HL-60 (cell line): ENCODE results near the gene ZFTA.

ENCODE experiments used
- GABPA ChIP-seq: IDR thresholded peaks from 2 replicates; pipeline ENCODE4 v1.6.1; 2012; ENCODE audit warnings: low read depth
- POLR2AphosphoS5 ChIP-seq: IDR thresholded peaks from 2 replicates; pipeline ENCODE4 v1.6.1; 2012; ENCODE audit warnings: low read depth
- REST ChIP-seq: IDR thresholded peaks from 2 replicates; pipeline ENCODE4 v1.6.1; 2012; ENCODE audit warnings: low read depth; ENCODE audit not compliant: insufficient replicate concordance
- SPI1 ChIP-seq: IDR thresholded peaks from 2 replicates; pipeline ENCODE4 v1.6.1; 2012; ENCODE audit warnings: low read depth, mild to moderate bottlenecking, borderline replicate concordance
- TF ChIP-seq, protein P1 (sequence below): IDR thresholded peaks from one replicate; pipeline ENCODE4 v1.5.1; 2011; ENCODE audit warnings: low read length, control low read depth, inconsistent platforms; ENCODE audit not compliant: insufficient read depth

DNA sequence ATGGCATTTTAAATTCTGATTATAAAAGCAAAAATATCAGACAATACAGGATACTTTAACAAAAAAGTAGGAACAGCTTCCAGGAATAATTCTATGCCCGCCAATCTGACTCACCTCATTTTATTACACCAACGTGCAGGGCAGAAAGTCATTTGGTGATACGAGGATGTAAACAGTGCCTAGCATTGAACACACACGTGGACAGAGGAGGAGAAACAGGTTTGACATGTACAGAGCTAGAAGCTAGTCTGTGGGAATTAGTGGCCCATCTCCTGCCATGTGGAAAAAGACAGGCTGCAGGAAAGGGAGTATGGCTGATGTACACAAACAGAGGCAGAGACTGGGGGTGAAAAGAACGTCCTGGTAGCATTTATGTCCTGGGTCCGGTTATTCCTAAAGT lies 35.7 kb upstream of the ZFTA start:
- TF ChIP-seq, protein P1, sequence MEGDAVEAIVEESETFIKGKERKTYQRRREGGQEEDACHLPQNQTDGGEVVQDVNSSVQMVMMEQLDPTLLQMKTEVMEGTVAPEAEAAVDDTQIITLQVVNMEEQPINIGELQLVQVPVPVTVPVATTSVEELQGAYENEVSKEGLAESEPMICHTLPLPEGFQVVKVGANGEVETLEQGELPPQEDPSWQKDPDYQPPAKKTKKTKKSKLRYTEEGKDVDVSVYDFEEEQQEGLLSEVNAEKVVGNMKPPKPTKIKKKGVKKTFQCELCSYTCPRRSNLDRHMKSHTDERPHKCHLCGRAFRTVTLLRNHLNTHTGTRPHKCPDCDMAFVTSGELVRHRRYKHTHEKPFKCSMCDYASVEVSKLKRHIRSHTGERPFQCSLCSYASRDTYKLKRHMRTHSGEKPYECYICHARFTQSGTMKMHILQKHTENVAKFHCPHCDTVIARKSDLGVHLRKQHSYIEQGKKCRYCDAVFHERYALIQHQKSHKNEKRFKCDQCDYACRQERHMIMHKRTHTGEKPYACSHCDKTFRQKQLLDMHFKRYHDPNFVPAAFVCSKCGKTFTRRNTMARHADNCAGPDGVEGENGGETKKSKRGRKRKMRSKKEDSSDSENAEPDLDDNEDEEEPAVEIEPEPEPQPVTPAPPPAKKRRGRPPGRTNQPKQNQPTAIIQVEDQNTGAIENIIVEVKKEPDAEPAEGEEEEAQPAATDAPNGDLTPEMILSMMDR = no peak
- TF ChIP-seq POLR2AphosphoS5 (no peak), REST (no peak), SPI1 (no peak), GABPA (no peak)
